SK-N-SH treated with all-trans-retinoic acid at 6 μM for 48 hours (cell line): ENCODE results near the gene MUSK.

ENCODE experiments used
- GLIS3 ChIP-seq: fragments of 250-450 bp; sonication (Bioruptor Pico); IDR thresholded peaks from 2 replicates; pipeline ENCODE4 v1.5.0; 2020; ENCODE audit warnings: mild to moderate bottlenecking, moderate library complexity
- RARB ChIP-seq: fragments of 250-450 bp; sonication (Bioruptor Pico); IDR thresholded peaks from 2 replicates; pipeline ENCODE4 v1.8.0; 2021; ENCODE audit warnings: mild to moderate bottlenecking, moderate library complexity
- SNAI2 ChIP-seq: fragments of 250-450 bp; sonication (Bioruptor Pico); IDR thresholded peaks from 2 replicates; pipeline ENCODE4 v1.5.0; 2020; ENCODE audit warnings: mild to moderate bottlenecking, moderate library complexity
- ZFP30 ChIP-seq: fragments of 450-650 bp; formaldehyde crosslinking; IDR thresholded peaks from 2 replicates; pipeline ENCODE4 v1.5.0; 2022; ENCODE audit warnings: mild to moderate bottlenecking, moderate library complexity
- ZNF565 ChIP-seq: fragments of 450-650 bp; formaldehyde crosslinking; conservative IDR thresholded peaks from 2 replicates; pipeline ENCODE4 v1.5.0; 2020; ENCODE audit warnings: low read depth, mild to moderate bottlenecking, moderate library complexity
- TF ChIP-seq, protein P1 (sequence below): fragments of 250-450 bp; sonication (Bioruptor Pico); IDR thresholded peaks from 2 replicates; pipeline ENCODE4 v1.8.0; 2020; ENCODE audit warnings: mild to moderate bottlenecking, moderate library complexity, borderline replicate concordance
- TF ChIP-seq, protein P2 (sequence below): fragments of 250-450 bp; sonication (Bioruptor Pico); IDR thresholded peaks from 2 replicates; pipeline ENCODE4 v1.5.1; 2020; ENCODE audit warnings: low read depth, mild to moderate bottlenecking, moderate library complexity
- TF ChIP-seq, protein P3 (sequence below): fragments of 250-450 bp; sonication (Bioruptor Pico); IDR thresholded peaks from 2 replicates; pipeline ENCODE4 v1.8.0; 2021; ENCODE audit warnings: low read depth, mild to moderate bottlenecking, moderate library complexity, borderline replicate concordance

DNA sequence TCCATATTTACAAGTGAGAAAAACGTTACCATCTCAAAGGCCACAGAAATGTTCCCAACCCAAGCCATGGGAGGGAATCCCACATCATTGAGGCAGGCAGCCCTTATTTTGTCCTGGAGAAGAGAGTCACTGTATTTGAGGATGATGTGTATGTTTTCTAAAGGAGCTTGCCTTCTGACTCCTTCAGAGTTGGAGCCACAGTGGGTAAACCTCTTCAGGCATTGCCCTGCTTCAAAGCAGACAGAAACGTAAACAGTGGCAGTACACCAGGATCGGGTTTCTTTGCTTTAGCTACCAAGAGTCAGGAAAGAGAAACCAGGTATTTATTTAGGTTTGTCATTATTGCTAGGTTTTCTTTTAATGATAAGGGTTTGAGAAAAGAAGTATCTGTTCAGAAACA is 45.7 kb downstream of the MUSK start:
- TF ChIP-seq, protein P1, sequence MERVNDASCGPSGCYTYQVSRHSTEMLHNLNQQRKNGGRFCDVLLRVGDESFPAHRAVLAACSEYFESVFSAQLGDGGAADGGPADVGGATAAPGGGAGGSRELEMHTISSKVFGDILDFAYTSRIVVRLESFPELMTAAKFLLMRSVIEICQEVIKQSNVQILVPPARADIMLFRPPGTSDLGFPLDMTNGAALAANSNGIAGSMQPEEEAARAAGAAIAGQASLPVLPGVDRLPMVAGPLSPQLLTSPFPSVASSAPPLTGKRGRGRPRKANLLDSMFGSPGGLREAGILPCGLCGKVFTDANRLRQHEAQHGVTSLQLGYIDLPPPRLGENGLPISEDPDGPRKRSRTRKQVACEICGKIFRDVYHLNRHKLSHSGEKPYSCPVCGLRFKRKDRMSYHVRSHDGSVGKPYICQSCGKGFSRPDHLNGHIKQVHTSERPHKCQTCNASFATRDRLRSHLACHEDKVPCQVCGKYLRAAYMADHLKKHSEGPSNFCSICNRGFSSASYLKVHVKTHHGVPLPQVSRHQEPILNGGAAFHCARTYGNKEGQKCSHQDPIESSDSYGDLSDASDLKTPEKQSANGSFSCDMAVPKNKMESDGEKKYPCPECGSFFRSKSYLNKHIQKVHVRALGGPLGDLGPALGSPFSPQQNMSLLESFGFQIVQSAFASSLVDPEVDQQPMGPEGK (CRISPR knock-in tag): no peak
- TF ChIP-seq ZNF565 (CRISPR knock-in tag): no peak
- no peak for TF ChIP-seq RARB (CRISPR knock-in tag)
- TF ChIP-seq SNAI2 (CRISPR knock-in tag): no peak
- TF ChIP-seq ZFP30 (CRISPR knock-in tag): no peak
- TF ChIP-seq GLIS3: no peak
- TF ChIP-seq, protein P2, sequence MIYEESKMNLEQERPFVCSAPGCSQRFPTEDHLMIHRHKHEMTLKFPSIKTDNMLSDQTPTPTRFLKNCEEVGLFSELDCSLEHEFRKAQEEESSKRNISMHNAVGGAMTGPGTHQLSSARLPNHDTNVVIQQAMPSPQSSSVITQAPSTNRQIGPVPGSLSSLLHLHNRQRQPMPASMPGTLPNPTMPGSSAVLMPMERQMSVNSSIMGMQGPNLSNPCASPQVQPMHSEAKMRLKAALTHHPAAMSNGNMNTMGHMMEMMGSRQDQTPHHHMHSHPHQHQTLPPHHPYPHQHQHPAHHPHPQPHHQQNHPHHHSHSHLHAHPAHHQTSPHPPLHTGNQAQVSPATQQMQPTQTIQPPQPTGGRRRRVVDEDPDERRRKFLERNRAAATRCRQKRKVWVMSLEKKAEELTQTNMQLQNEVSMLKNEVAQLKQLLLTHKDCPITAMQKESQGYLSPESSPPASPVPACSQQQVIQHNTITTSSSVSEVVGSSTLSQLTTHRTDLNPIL (CRISPR knock-in tag): no peak
- TF ChIP-seq, protein P3, sequence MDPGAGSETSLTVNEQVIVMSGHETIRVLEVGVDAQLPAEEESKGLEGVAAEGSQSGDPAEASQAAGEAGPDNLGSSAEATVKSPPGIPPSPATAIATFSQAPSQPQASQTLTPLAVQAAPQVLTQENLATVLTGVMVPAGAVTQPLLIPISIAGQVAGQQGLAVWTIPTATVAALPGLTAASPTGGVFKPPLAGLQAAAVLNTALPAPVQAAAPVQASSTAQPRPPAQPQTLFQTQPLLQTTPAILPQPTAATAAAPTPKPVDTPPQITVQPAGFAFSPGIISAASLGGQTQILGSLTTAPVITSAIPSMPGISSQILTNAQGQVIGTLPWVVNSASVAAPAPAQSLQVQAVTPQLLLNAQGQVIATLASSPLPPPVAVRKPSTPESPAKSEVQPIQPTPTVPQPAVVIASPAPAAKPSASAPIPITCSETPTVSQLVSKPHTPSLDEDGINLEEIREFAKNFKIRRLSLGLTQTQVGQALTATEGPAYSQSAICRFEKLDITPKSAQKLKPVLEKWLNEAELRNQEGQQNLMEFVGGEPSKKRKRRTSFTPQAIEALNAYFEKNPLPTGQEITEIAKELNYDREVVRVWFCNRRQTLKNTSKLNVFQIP (CRISPR knock-in tag): no peak
